Stomach (tissue), 4 donors: ENCODE data around the gene EDARADD.

ENCODE experiments used
- EP300 ChIP-seq: sonication (generic); formaldehyde crosslinking; IDR thresholded peaks from one replicate; pipeline ENCODE4 v1.6.1; 2017; ENCODE audit warnings: antibody characterized with exemption
- POLR2A ChIP-seq, 4 donors: fragments of 450-650 bp; IDR thresholded peaks; one replicate each; pipeline ENCODE4 v1.6.1; 2016; ENCODE audit warnings: antibody characterized with exemption in 4 of 4, control low read depth in 2 of 4, mild to moderate bottlenecking in 1 of 4, moderate library complexity in 1 of 4
- POLR2AphosphoS5 ChIP-seq, 3 donors: sonication (generic); formaldehyde crosslinking; IDR thresholded peaks; one replicate each; pipeline ENCODE4 v1.6.1; 2016; ENCODE audit warnings: antibody characterized with exemption in 3 of 3
- TF ChIP-seq, protein P1 (sequence below), 7 experiments: fragments of 450-650 bp in 4 of 7; fragments of 200-600 bp in 3 of 7; sonication (generic) in 3 of 7; IDR thresholded peaks; one replicate each; pipeline ENCODE4 v1.5.1; 2016 to 2019; ENCODE audit warnings: antibody characterized with exemption in 7 of 7, control low read depth in 2 of 7, mild to moderate bottlenecking in 1 of 7

DNA sequence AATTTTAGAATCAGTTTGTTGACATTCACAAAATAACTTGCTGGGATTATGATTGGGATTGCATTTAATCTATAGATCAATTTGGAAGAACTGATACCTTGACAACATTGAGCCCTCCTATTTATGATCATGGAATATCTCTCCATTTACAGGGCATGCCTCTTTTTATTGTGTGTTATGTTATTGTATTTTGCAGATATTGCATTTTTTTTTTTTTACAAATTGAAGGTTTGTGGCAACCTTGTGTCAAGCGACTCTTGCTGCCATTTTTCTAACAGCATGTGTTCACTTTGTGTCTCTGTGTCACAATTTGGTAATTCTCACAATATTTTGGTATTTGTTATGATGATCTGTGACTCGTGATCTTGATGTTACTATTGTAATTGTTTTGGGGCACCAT lies 46.3 kb downstream of the EDARADD start:
- TF ChIP-seq, protein P1, sequence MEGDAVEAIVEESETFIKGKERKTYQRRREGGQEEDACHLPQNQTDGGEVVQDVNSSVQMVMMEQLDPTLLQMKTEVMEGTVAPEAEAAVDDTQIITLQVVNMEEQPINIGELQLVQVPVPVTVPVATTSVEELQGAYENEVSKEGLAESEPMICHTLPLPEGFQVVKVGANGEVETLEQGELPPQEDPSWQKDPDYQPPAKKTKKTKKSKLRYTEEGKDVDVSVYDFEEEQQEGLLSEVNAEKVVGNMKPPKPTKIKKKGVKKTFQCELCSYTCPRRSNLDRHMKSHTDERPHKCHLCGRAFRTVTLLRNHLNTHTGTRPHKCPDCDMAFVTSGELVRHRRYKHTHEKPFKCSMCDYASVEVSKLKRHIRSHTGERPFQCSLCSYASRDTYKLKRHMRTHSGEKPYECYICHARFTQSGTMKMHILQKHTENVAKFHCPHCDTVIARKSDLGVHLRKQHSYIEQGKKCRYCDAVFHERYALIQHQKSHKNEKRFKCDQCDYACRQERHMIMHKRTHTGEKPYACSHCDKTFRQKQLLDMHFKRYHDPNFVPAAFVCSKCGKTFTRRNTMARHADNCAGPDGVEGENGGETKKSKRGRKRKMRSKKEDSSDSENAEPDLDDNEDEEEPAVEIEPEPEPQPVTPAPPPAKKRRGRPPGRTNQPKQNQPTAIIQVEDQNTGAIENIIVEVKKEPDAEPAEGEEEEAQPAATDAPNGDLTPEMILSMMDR (IDR thresholded peaks at IDR 0.05) = no peak
- no peak for TF ChIP-seq EP300
- no peak for TF ChIP-seq POLR2AphosphoS5 (IDR thresholded peaks at IDR 0.05)
- TF ChIP-seq POLR2A (IDR thresholded peaks at IDR 0.05) = no peak
